Fibroblast of the conjunctiva (primary cell): ENCODE data around the gene CARD9.

ENCODE experiments used
- DNase-seq: peaks from one replicate; pipeline ENCODE4 v3.0.0-alpha.2; 2010; ENCODE audit warnings: low read depth

CARD9 gene

GRCh38 chr9:136380381-136380780 is 6.9 kb upstream of the CARD9 start:
- no peak for DNase-seq

GRCh38 chr9:136379891-136380290 is 6.4 kb upstream of the CARD9 start:
- DNase-seq: no peak

- DNase-seq: no peak
Observed at GRCh38 chr9:136379401-136379800, 5.9 kb upstream of the CARD9 start.

GRCh38 chr9:136379003-136379287 is 5.5 kb upstream of the CARD9 start:
- no peak for DNase-seq

- no peak for DNase-seq
Observed at GRCh38 chr9:136378170-136379002, 4.9 kb upstream of the CARD9 start.

GRCh38 chr9:136377341-136378169 is 4.1 kb upstream of the CARD9 start:
- no peak for DNase-seq

- DNase-seq: no peak
Observed at GRCh38 chr9:136376457-136376856, 3.0 kb upstream of the CARD9 start.

GRCh38 chr9:136375096-136375495 is 1.6 kb upstream of the CARD9 start:
- DNase-seq: no peak

GRCh38 chr9:136374183-136374575 is 710 bp upstream of the CARD9 start:
- no peak for DNase-seq

- DNase-seq: peak; percentile 74
Observed at GRCh38 chr9:136372561-136373299, 739 bp downstream of the CARD9 start.

GRCh38 chr9:136372006-136372405 is 1.5 kb downstream of the CARD9 start:
- DNase-seq: no peak

- DNase-seq: no peak
Observed at GRCh38 chr9:136371533-136371880, 2.0 kb downstream of the CARD9 start.

GRCh38 chr9:136370687-136371532 is 2.6 kb downstream of the CARD9 start:
- DNase-seq: no peak

GRCh38 chr9:136370037-136370436 is 3.4 kb downstream of the CARD9 start:
- no peak for DNase-seq

- DNase-seq: no peak
Observed at GRCh38 chr9:136368190-136368589, 5.3 kb downstream of the CARD9 start.

GRCh38 chr9:136367296-136368145 is 5.9 kb downstream of the CARD9 start:
- DNase-seq: no peak

GRCh38 chr9:136366826-136367225 is 6.6 kb downstream of the CARD9 start:
- no peak for DNase-seq

- no peak for DNase-seq
Observed at GRCh38 chr9:136365775-136366222, 7.7 kb downstream of the CARD9 start.

- no peak for DNase-seq
Observed at GRCh38 chr9:136364942-136365774, 8.3 kb downstream of the CARD9 start.
